HEK293 (cell line): ENCODE data around the gene LHX6.

Experiments
- BCL11B ChIP-seq: fragments of 450-650 bp; formaldehyde crosslinking; IDR thresholded peaks from 2 replicates; pipeline ENCODE4 v1.5.1; 2016; ENCODE audit warnings: low read depth, missing biosample characterization, missing genetic modification characterization
- GLIS2 ChIP-seq: fragments of 450-650 bp; formaldehyde crosslinking; IDR thresholded peaks from 2 replicates; pipeline ENCODE4 v1.5.1; 2016; ENCODE audit warnings: missing biosample characterization, missing genetic modification characterization
- OSR2 ChIP-seq: fragments of 450-650 bp; formaldehyde crosslinking; IDR thresholded peaks from 2 replicates; pipeline ENCODE4 v1.5.1; 2016; ENCODE audit warnings: missing biosample characterization, missing genetic modification characterization
- SETDB1 ChIP-seq: IDR thresholded peaks from one replicate; pipeline ENCODE4 v1.6.1; 2017; ENCODE audit warnings: mild to moderate bottlenecking, low read length, moderate library complexity, mixed read lengths; ENCODE audit not compliant: insufficient read length
- ZFP41 ChIP-seq: fragments of 450-650 bp; formaldehyde crosslinking; IDR thresholded peaks from 2 replicates; pipeline ENCODE4 v1.5.1; 2016; ENCODE audit warnings: missing biosample characterization, missing genetic modification characterization, borderline replicate concordance
- ZNF174 ChIP-seq: fragments of 450-650 bp; formaldehyde crosslinking; IDR thresholded peaks from 2 replicates; pipeline ENCODE4 v1.5.0; 2017; ENCODE audit warnings: missing biosample characterization, mild to moderate bottlenecking, missing genetic modification characterization
- ZNF391 ChIP-seq: fragments of 450-650 bp; formaldehyde crosslinking; IDR thresholded peaks from 2 replicates; pipeline ENCODE4 v1.5.1; 2016; ENCODE audit warnings: low read depth, missing biosample characterization, missing genetic modification characterization, borderline replicate concordance
- ZNF549 ChIP-seq: fragments of 450-650 bp; IDR thresholded peaks from 2 replicates; pipeline ENCODE4 v1.5.1; 2018; ENCODE audit warnings: missing biosample characterization, missing genetic modification characterization, mild to moderate bottlenecking, inconsistent platforms, moderate library complexity
- ZNF664 ChIP-seq: fragments of 450-650 bp; formaldehyde crosslinking; IDR thresholded peaks from 2 replicates; pipeline ENCODE4 v1.5.1; 2016; ENCODE audit warnings: missing biosample characterization, missing genetic modification characterization
- ZNF76 ChIP-seq: fragments of 450-650 bp; formaldehyde crosslinking; IDR thresholded peaks from 2 replicates; pipeline ENCODE4; 2016; ENCODE audit warnings: low read depth, missing biosample characterization, missing genetic modification characterization, borderline replicate concordance
- TF ChIP-seq, protein P1 (sequence below): fragments of 450-650 bp; formaldehyde crosslinking; IDR thresholded peaks from 2 replicates; pipeline ENCODE4 v1.5.1; 2016; ENCODE audit warnings: missing biosample characterization, missing genetic modification characterization
- TF ChIP-seq, protein P2 (sequence below): fragments of 450-650 bp; formaldehyde crosslinking; IDR thresholded peaks from 2 replicates; pipeline ENCODE4 v1.5.1; 2016; ENCODE audit warnings: missing biosample characterization, missing genetic modification characterization, borderline replicate concordance
- TF ChIP-seq, protein P3 (sequence below): fragments of 450-650 bp; formaldehyde crosslinking; IDR thresholded peaks from 2 replicates; pipeline ENCODE4 v1.5.1; 2016; ENCODE audit warnings: missing biosample characterization, missing genetic modification characterization
- TF ChIP-seq, protein P4 (sequence below): fragments of 450-650 bp; formaldehyde crosslinking; IDR thresholded peaks from 2 replicates; pipeline ENCODE4 v1.5.1; 2016; ENCODE audit warnings: missing biosample characterization, missing genetic modification characterization

DNA sequence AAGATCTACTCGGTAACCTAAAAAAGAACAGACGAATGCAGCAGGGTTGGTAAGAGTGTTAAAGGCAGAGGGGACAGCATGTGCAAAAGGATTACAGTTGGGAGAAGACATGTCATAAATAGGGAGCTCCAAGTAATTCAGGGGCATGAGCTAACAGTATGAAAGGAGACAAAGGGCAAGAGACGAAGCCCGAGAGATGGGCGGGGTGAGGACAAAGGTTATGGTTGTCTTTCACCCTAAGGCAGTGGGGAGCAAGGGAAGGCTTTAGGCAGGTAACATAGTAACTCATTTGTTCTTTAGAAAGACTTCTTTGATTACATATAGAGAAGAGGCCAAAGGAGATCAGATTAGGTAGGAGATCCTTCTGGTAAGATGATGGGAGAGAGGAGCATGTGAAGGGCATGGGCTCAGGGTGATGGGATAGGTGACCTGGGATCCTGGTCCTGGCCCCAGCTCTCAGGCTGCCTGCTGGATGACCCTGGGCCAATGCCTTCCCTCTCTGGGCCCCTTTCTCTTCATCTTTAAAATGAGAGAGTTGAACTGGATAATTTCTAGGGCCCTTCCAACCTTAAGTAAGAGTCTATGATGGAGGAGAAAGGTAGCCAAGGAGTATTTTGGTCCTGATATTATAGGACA lies 49.6 kb downstream of the LHX6 start:
- TF ChIP-seq ZNF174 (tag by site-specific recombination), result no peak
- no peak for TF ChIP-seq SETDB1
- TF ChIP-seq, protein P1, sequence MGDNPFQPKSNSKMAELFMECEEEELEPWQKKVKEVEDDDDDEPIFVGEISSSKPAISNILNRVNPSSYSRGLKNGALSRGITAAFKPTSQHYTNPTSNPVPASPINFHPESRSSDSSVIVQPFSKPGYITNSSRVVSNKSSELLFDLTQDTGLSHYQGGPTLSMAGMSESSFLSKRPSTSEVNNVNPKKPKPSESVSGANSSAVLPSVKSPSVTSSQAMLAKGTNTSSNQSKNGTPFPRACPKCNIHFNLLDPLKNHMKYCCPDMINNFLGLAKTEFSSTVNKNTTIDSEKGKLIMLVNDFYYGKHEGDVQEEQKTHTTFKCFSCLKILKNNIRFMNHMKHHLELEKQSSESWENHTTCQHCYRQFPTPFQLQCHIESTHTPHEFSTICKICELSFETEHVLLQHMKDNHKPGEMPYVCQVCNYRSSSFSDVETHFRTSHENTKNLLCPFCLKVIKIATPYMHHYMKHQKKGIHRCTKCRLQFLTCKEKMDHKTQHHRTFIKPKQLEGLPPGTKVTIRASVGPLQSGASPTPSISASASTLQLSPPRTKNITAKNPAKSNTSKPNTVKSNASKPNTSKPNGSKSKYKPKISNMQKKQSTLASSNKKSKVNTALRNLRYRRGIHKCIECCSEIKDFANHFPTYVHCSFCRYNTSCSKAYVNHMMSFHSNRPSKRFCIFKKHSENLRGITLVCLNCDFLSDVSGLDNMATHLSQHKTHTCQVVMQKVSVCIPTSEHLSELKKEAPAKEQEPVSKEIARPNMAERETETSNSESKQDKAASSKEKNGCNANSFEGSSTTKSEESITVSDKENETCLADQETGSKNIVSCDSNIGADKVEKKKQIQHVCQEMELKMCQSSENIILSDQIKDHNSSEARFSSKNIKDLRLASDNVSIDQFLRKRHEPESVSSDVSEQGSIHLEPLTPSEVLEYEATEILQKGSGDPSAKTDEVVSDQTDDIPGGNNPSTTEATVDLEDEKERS (tag by site-specific recombination), result no peak
- TF ChIP-seq, protein P2, sequence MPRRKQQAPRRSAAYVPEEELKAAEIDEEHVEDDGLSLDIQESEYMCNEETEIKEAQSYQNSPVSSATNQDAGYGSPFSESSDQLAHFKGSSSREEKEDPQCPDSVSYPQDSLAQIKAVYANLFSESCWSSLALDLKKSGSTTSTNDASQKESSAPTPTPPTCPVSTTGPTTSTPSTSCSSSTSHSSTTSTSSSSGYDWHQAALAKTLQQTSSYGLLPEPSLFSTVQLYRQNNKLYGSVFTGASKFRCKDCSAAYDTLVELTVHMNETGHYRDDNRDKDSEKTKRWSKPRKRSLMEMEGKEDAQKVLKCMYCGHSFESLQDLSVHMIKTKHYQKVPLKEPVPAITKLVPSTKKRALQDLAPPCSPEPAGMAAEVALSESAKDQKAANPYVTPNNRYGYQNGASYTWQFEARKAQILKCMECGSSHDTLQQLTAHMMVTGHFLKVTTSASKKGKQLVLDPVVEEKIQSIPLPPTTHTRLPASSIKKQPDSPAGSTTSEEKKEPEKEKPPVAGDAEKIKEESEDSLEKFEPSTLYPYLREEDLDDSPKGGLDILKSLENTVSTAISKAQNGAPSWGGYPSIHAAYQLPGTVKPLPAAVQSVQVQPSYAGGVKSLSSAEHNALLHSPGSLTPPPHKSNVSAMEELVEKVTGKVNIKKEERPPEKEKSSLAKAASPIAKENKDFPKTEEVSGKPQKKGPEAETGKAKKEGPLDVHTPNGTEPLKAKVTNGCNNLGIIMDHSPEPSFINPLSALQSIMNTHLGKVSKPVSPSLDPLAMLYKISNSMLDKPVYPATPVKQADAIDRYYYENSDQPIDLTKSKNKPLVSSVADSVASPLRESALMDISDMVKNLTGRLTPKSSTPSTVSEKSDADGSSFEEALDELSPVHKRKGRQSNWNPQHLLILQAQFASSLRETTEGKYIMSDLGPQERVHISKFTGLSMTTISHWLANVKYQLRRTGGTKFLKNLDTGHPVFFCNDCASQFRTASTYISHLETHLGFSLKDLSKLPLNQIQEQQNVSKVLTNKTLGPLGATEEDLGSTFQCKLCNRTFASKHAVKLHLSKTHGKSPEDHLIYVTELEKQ, result no peak
- TF ChIP-seq, protein P3, sequence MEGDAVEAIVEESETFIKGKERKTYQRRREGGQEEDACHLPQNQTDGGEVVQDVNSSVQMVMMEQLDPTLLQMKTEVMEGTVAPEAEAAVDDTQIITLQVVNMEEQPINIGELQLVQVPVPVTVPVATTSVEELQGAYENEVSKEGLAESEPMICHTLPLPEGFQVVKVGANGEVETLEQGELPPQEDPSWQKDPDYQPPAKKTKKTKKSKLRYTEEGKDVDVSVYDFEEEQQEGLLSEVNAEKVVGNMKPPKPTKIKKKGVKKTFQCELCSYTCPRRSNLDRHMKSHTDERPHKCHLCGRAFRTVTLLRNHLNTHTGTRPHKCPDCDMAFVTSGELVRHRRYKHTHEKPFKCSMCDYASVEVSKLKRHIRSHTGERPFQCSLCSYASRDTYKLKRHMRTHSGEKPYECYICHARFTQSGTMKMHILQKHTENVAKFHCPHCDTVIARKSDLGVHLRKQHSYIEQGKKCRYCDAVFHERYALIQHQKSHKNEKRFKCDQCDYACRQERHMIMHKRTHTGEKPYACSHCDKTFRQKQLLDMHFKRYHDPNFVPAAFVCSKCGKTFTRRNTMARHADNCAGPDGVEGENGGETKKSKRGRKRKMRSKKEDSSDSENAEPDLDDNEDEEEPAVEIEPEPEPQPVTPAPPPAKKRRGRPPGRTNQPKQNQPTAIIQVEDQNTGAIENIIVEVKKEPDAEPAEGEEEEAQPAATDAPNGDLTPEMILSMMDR (tag by site-specific recombination), result no peak
- TF ChIP-seq BCL11B, result no peak
- TF ChIP-seq OSR2 (tag by site-specific recombination), result no peak
- TF ChIP-seq ZNF549 (tag by site-specific recombination), result no peak
- no peak for TF ChIP-seq ZNF391 (tag by site-specific recombination)
- no peak for TF ChIP-seq ZNF76
- TF ChIP-seq, protein P4, sequence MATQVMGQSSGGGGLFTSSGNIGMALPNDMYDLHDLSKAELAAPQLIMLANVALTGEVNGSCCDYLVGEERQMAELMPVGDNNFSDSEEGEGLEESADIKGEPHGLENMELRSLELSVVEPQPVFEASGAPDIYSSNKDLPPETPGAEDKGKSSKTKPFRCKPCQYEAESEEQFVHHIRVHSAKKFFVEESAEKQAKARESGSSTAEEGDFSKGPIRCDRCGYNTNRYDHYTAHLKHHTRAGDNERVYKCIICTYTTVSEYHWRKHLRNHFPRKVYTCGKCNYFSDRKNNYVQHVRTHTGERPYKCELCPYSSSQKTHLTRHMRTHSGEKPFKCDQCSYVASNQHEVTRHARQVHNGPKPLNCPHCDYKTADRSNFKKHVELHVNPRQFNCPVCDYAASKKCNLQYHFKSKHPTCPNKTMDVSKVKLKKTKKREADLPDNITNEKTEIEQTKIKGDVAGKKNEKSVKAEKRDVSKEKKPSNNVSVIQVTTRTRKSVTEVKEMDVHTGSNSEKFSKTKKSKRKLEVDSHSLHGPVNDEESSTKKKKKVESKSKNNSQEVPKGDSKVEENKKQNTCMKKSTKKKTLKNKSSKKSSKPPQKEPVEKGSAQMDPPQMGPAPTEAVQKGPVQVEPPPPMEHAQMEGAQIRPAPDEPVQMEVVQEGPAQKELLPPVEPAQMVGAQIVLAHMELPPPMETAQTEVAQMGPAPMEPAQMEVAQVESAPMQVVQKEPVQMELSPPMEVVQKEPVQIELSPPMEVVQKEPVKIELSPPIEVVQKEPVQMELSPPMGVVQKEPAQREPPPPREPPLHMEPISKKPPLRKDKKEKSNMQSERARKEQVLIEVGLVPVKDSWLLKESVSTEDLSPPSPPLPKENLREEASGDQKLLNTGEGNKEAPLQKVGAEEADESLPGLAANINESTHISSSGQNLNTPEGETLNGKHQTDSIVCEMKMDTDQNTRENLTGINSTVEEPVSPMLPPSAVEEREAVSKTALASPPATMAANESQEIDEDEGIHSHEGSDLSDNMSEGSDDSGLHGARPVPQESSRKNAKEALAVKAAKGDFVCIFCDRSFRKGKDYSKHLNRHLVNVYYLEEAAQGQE, result no peak
- no peak for TF ChIP-seq GLIS2 (tag by site-specific recombination)
- TF ChIP-seq ZFP41 (tag by site-specific recombination), result no peak
- TF ChIP-seq ZNF664, result no peak
